Liver (tissue), 9 donors: ENCODE data around the gene WDHD1. TPM values are rescaled to one million over a fixed set of nuclear protein-coding genes. Genes with fewer than 3 reads are reported as not detected.

Experiments
- DNase-seq: peaks from one replicate; pipeline ENCODE4 v3.0.0-alpha.2; 2017; ENCODE audit warnings: low spot score
- H3K27ac ChIP-seq, 2 donors: one replicate each; pipeline ENCODE4 v1.7.0; 2013; ENCODE audit warnings: inconsistent platforms in 2 of 2, low read length in 2 of 2, control low read depth in 1 of 2, low read depth in 1 of 2, mild to moderate bottlenecking in 1 of 2
- H3K27me3 ChIP-seq, 4 donors: one replicate each; pipeline versions ENCODE4 v1.6.1 to v1.7.0; 2013; ENCODE audit warnings: low read length in 3 of 4, inconsistent platforms in 1 of 4, mild to moderate bottlenecking in 1 of 4, moderate library complexity in 1 of 4; ENCODE audit not compliant: control insufficient read depth in 4 of 4, insufficient read depth in 4 of 4
- H3K36me3 ChIP-seq, 4 donors: one replicate each; pipeline versions ENCODE4 v1.6.1 to v1.7.0; 2013; ENCODE audit warnings: low read length in 3 of 4, mild to moderate bottlenecking in 3 of 4, low read depth in 1 of 4, moderate library complexity in 1 of 4; ENCODE audit not compliant: control insufficient read depth in 4 of 4, insufficient read depth in 3 of 4
- H3K4me1 ChIP-seq, 4 donors: one replicate each; pipeline versions ENCODE4 v1.6.1 to v1.7.0; 2013; ENCODE audit warnings: low read length in 3 of 4, mild to moderate bottlenecking in 3 of 4, moderate library complexity in 1 of 4; ENCODE audit not compliant: control insufficient read depth in 4 of 4, insufficient read depth in 4 of 4
- H3K4me3 ChIP-seq, 3 donors: one replicate each; pipeline versions ENCODE4 v1.6.1 to v1.7.0; 2013; ENCODE audit warnings: low read length in 3 of 3, control low read depth in 1 of 3, low read depth in 1 of 3, mild to moderate bottlenecking in 1 of 3
- H3K9ac ChIP-seq, 2 donors: one replicate each; pipeline ENCODE4 v1.7.0; 2013; ENCODE audit warnings: low read length in 2 of 2, mild to moderate bottlenecking in 2 of 2, moderate library complexity in 2 of 2, control low read depth in 1 of 2, low read depth in 1 of 2
- H3K9me3 ChIP-seq, 4 donors: one replicate each; pipeline versions ENCODE4 v1.6.1 to v1.7.0; 2013; ENCODE audit warnings: low read length in 3 of 4; ENCODE audit not compliant: control insufficient read depth in 4 of 4
- ATF3 ChIP-seq: IDR thresholded peaks from 2 replicates; pipeline ENCODE4 v1.6.1; 2016; ENCODE audit warnings: antibody characterized with exemption
- CTCF ChIP-seq: fragments of 150-350 bp; IDR thresholded peaks from 2 replicates; pipeline ENCODE4 v1.5.1; 2017; ENCODE audit warnings: improper control_type of control experiment, low read depth, low read length; ENCODE audit not compliant: missing input control
- EGR1 ChIP-seq, 2 donors: IDR thresholded peaks; 2 replicates each; pipeline ENCODE4 v1.6.1; 2016 to 2018; ENCODE audit warnings: antibody characterized with exemption in 2 of 2, low read depth in 2 of 2
- FOXA1 ChIP-seq: IDR thresholded peaks from 2 replicates; pipeline ENCODE4 v1.6.1; 2016; ENCODE audit warnings: antibody characterized with exemption
- FOXA2 ChIP-seq: IDR thresholded peaks from 2 replicates; pipeline ENCODE4 v1.6.1; 2016; ENCODE audit warnings: antibody characterized with exemption
- GABPA ChIP-seq, 2 donors: IDR thresholded peaks in 1 of 2; conservative IDR thresholded peaks in 1 of 2; 2 replicates each; pipeline ENCODE4 v1.6.1; 2016; ENCODE audit warnings: antibody characterized with exemption in 2 of 2, mild to moderate bottlenecking in 1 of 2, moderate library complexity in 1 of 2
- HNF4A ChIP-seq, 2 donors: conservative IDR thresholded peaks; 2 replicates each; pipeline ENCODE4 v1.6.1; 2016; ENCODE audit warnings: antibody characterized with exemption in 2 of 2, mild to moderate bottlenecking in 2 of 2
- HNF4G ChIP-seq: IDR thresholded peaks from 2 replicates; pipeline ENCODE4 v1.6.1; 2016; ENCODE audit warnings: antibody characterized with exemption
- JUND ChIP-seq, 2 donors: IDR thresholded peaks; 2 replicates each; pipeline ENCODE4 v1.6.1; 2016; ENCODE audit warnings: antibody characterized with exemption in 2 of 2
- MAX ChIP-seq: IDR thresholded peaks from 2 replicates; pipeline ENCODE4 v1.6.1; 2016; ENCODE audit warnings: antibody characterized with exemption
- NR2F2 ChIP-seq: IDR thresholded peaks from 2 replicates; pipeline ENCODE4 v1.6.1; 2016; ENCODE audit warnings: antibody characterized with exemption
- RAD21 ChIP-seq, 2 donors: IDR thresholded peaks; 2 replicates each; pipeline ENCODE4 v1.6.1; 2016; ENCODE audit warnings: antibody characterized with exemption in 2 of 2, mild to moderate bottlenecking in 2 of 2
- RXRA ChIP-seq, 2 donors: IDR thresholded peaks; 2 replicates each; pipeline ENCODE4 v1.6.1; 2017 to 2018; ENCODE audit warnings: antibody characterized with exemption in 2 of 2, mild to moderate bottlenecking in 1 of 2
- SP1 ChIP-seq: IDR thresholded peaks from 2 replicates; pipeline ENCODE4 v1.6.1; 2018; ENCODE audit warnings: antibody characterized with exemption, mild to moderate bottlenecking
- TAF1 ChIP-seq: conservative IDR thresholded peaks from 2 replicates; pipeline ENCODE4 v1.6.1; 2016; ENCODE audit warnings: antibody characterized with exemption, mild to moderate bottlenecking
- YY1 ChIP-seq: IDR thresholded peaks from 2 replicates; pipeline ENCODE4 v1.6.1; 2016; ENCODE audit warnings: antibody characterized with exemption, mild to moderate bottlenecking
- WGBS: extraction: QIAGEN DNeasy Blood & Tissue Kit; methylation state at CpG from one replicate; pipeline ENCODE4 v1.1.7; 2013; 5-methylcytosine and 5-hydroxymethylcytosine counted together
- polyA plus RNA-seq, 2 donors: library from polyadenylated mRNA; stranded (reverse) in 1 of 2; unstranded in 1 of 2; fragments of 200-250 nt in 1 of 2; fragments of >200 nt in 1 of 2; fragmentation: Nextera tagmentation in 1 of 2; extraction: Ambion mirVana in 1 of 2; gene quantifications; one replicate each; pipeline versions ENCODE4 v1.2.1 to v1.2.3, GENCODE V29; 2013 to 2015
- total RNA-seq, 2 donors: library from RNA; depleted of rRNA; stranded (reverse); fragments of >200 nt; gene quantifications; one replicate each; pipeline ENCODE4 v1.2.3, GENCODE V29; 2014
- TF ChIP-seq, protein P1 (sequence below): IDR thresholded peaks from 2 replicates; pipeline ENCODE4 v1.6.1; 2016; ENCODE audit warnings: antibody characterized with exemption
- TF ChIP-seq, protein P2 (sequence below): IDR thresholded peaks from 2 replicates; pipeline ENCODE4 v1.6.1; 2016; ENCODE audit warnings: antibody characterized with exemption, mild to moderate bottlenecking
- donor health status: healthy.
- donor health status: healthy.
- donor health status: healthy.
- donor health status: healthy.
- donor health status: healthy.

WDHD1 gene, protein sequence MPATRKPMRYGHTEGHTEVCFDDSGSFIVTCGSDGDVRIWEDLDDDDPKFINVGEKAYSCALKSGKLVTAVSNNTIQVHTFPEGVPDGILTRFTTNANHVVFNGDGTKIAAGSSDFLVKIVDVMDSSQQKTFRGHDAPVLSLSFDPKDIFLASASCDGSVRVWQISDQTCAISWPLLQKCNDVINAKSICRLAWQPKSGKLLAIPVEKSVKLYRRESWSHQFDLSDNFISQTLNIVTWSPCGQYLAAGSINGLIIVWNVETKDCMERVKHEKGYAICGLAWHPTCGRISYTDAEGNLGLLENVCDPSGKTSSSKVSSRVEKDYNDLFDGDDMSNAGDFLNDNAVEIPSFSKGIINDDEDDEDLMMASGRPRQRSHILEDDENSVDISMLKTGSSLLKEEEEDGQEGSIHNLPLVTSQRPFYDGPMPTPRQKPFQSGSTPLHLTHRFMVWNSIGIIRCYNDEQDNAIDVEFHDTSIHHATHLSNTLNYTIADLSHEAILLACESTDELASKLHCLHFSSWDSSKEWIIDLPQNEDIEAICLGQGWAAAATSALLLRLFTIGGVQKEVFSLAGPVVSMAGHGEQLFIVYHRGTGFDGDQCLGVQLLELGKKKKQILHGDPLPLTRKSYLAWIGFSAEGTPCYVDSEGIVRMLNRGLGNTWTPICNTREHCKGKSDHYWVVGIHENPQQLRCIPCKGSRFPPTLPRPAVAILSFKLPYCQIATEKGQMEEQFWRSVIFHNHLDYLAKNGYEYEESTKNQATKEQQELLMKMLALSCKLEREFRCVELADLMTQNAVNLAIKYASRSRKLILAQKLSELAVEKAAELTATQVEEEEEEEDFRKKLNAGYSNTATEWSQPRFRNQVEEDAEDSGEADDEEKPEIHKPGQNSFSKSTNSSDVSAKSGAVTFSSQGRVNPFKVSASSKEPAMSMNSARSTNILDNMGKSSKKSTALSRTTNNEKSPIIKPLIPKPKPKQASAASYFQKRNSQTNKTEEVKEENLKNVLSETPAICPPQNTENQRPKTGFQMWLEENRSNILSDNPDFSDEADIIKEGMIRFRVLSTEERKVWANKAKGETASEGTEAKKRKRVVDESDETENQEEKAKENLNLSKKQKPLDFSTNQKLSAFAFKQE
- total RNA-seq (10 to 100 TPM in 1 of 2 donors, under 1 TPM in 1; 0.50 to 14.1 TPM), polyA plus RNA-seq (under 1 TPM; 0.18 to 0.33 TPM)

GRCh38 chr14:55026793-55027561 is at the start of gene WDHD1, which contains the start of gene SOCS4:
TSS of gene WDHD1 (minus strand) at chr14:55027099. CDS start at chr14:55026787, 312 bp downstream.
TSS of gene SOCS4 (plus strand) at chr14:55027236. CDS start at chr14:55043042, 15,806 bp downstream.
- TF ChIP-seq HNF4A (conservative IDR thresholded peaks at IDR 0.05): no peak
- TF ChIP-seq HNF4G: no peak
- TF ChIP-seq, protein P1, sequence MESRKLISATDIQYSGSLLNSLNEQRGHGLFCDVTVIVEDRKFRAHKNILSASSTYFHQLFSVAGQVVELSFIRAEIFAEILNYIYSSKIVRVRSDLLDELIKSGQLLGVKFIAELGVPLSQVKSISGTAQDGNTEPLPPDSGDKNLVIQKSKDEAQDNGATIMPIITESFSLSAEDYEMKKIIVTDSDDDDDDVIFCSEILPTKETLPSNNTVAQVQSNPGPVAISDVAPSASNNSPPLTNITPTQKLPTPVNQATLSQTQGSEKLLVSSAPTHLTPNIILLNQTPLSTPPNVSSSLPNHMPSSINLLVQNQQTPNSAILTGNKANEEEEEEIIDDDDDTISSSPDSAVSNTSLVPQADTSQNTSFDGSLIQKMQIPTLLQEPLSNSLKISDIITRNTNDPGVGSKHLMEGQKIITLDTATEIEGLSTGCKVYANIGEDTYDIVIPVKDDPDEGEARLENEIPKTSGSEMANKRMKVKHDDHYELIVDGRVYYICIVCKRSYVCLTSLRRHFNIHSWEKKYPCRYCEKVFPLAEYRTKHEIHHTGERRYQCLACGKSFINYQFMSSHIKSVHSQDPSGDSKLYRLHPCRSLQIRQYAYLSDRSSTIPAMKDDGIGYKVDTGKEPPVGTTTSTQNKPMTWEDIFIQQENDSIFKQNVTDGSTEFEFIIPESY: no peak
- no peak for TF ChIP-seq FOXA1
- peak in 1 of 2 donors; percentile 79 for TF ChIP-seq GABPA (IDR thresholded peaks at IDR 0.05 in 1 of 2, conservative IDR thresholded peaks at IDR 0.05 in 1 of 2)
- TF ChIP-seq EGR1 (IDR thresholded peaks at IDR 0.05; ENCODE audit: low read depth in 2 of 2): peak; percentile 99 to 100
- TF ChIP-seq RAD21 (IDR thresholded peaks at IDR 0.05): peak; percentile 15 to 60
- TF ChIP-seq, protein P2, sequence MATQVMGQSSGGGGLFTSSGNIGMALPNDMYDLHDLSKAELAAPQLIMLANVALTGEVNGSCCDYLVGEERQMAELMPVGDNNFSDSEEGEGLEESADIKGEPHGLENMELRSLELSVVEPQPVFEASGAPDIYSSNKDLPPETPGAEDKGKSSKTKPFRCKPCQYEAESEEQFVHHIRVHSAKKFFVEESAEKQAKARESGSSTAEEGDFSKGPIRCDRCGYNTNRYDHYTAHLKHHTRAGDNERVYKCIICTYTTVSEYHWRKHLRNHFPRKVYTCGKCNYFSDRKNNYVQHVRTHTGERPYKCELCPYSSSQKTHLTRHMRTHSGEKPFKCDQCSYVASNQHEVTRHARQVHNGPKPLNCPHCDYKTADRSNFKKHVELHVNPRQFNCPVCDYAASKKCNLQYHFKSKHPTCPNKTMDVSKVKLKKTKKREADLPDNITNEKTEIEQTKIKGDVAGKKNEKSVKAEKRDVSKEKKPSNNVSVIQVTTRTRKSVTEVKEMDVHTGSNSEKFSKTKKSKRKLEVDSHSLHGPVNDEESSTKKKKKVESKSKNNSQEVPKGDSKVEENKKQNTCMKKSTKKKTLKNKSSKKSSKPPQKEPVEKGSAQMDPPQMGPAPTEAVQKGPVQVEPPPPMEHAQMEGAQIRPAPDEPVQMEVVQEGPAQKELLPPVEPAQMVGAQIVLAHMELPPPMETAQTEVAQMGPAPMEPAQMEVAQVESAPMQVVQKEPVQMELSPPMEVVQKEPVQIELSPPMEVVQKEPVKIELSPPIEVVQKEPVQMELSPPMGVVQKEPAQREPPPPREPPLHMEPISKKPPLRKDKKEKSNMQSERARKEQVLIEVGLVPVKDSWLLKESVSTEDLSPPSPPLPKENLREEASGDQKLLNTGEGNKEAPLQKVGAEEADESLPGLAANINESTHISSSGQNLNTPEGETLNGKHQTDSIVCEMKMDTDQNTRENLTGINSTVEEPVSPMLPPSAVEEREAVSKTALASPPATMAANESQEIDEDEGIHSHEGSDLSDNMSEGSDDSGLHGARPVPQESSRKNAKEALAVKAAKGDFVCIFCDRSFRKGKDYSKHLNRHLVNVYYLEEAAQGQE: peak; percentile 53
- TF ChIP-seq NR2F2: peak; percentile 69
- peak; percentile 80 for TF ChIP-seq MAX
- TF ChIP-seq FOXA2: peak; percentile 4
- no peak for TF ChIP-seq ATF3
- no peak for TF ChIP-seq JUND (IDR thresholded peaks at IDR 0.05)
- TF ChIP-seq SP1: peak; percentile 61
- TF ChIP-seq CTCF: peak; percentile 24
- peak; percentile 31 to 33 for TF ChIP-seq RXRA (IDR thresholded peaks at IDR 0.05)
- TF ChIP-seq YY1: peak; percentile 86
- TF ChIP-seq TAF1: peak; percentile 31
- WGBS: under 1% methylated on average over 56 of the region's 56 CpGs
- Histone ChIP-seq H3K4me3 (peak within 1 kb of the TSS; percentile 57 to 88 (median 60)), H3K9me3 (no peaks in the 10 kb centered on the region), H3K27me3 (no peaks in the 10 kb centered on the region), H3K27ac (peak within 1 kb of the TSS; percentile 61 to 86), H3K36me3 (no peaks in the 10 kb centered on the region), H3K4me1 (peaks cover 0 to 19% (median 16%) of the 10 kb centered on the region in 4 donors), H3K9ac (peak within 1 kb of the TSS; percentile 63 to 72)
- DNase-seq: peak; percentile 95
